Astrocyte of the cerebellum (primary cell): ENCODE results near the gene RXFP3.
A peak's percentile ranks its signal among the peaks of the same experiment; 100 is the strongest.

Experiments used
- DNase-seq: peaks from one replicate; pipeline ENCODE4 v3.0.0-alpha.2; 2011; ENCODE audit warnings: low read depth
- H3K4me3 ChIP-seq: 2 replicates; pipeline ENCODE4 v1.5.1; 2011; ENCODE audit warnings: mild to moderate bottlenecking, low read depth, low read length, moderate library complexity
- CTCF ChIP-seq: IDR thresholded peaks from 2 replicates; pipeline ENCODE4 v1.5.1; 2012; ENCODE audit warnings: low read length, low read depth, moderate library complexity, mild to moderate bottlenecking; ENCODE audit errors: missing control alignments
- in situ Hi-C: cut with HindIII; loops from 2 replicates; pipeline ENCODE4 v1.10.0; 2017; ENCODE audit warnings: low sequenced_read_pairs

Gene RXFP3

GRCh38 chr5:33934176-33934575 lies 2.0 kb upstream of the RXFP3 start:
- no peak overlapping the region for H3K4me3 ChIP-seq
- in situ Hi-C loops: loop anchor here (25.0 kb wide), 1 partner anchor 472 kb away; no protein-coding TSS in a partner anchor
- DNase-seq: no peak
- no peak for TF ChIP-seq CTCF

GRCh38 chr5:33936004-33936380 lies 194 bp upstream of the RXFP3 start:
- in situ Hi-C loops: loop anchor here (25.0 kb wide), 1 partner anchor 474 kb away; no protein-coding TSS in a partner anchor
- peak overlapping the region; percentile 47 for H3K4me3 ChIP-seq
- no peak for TF ChIP-seq CTCF
- peak; percentile 28 for DNase-seq

GRCh38 chr5:33937017-33937706 lies 976 bp downstream of the RXFP3 start:
- H3K4me3 ChIP-seq: peak overlapping the region; percentile 47
- no peak for TF ChIP-seq CTCF
- in situ Hi-C loops: loop anchor here (25.0 kb wide), 1 partner anchor 475 kb away; no protein-coding TSS in a partner anchor

GRCh38 chr5:33937707-33938506 lies 1.7 kb downstream of the RXFP3 start:
- no peak for DNase-seq
- H3K4me3 ChIP-seq: no peak overlapping the region
- no peak for TF ChIP-seq CTCF
- in situ Hi-C loops: loop anchor here (25.0 kb wide), 1 partner anchor 476 kb away; no protein-coding TSS in a partner anchor

More at GRCh38 chr5:33937017-33937706, 976 bp downstream of the RXFP3 start:
- no peak for DNase-seq

GRCh38 chr5:33938507-33938796 lies 2.3 kb downstream of the RXFP3 start:
- TF ChIP-seq CTCF: no peak
- DNase-seq: no peak
- H3K4me3 ChIP-seq: no peak overlapping the region
- in situ Hi-C loops: loop anchor here (25.0 kb wide), 1 partner anchor 476 kb away; no protein-coding TSS in a partner anchor

GRCh38 chr5:33938881-33939280 lies 2.7 kb downstream of the RXFP3 start:
- TF ChIP-seq CTCF: no peak
- in situ Hi-C loops: loop anchor here (25.0 kb wide), 1 partner anchor 477 kb away; no protein-coding TSS in a partner anchor
- no peak for DNase-seq
- no peak overlapping the region for H3K4me3 ChIP-seq
